Endodermal cell (in vitro differentiated cells): ENCODE measurements around the gene UNC13B. TPM values are rescaled to one million over a fixed set of nuclear protein-coding genes. Genes with fewer than 3 reads are reported as not detected.

Experiments
- DNase-seq: peaks from one replicate; pipeline ENCODE4 v3.0.0-alpha.2; 2017
- H3K27ac ChIP-seq: 2 replicates; pipeline ENCODE4 v1.5.1; 2013; ENCODE audit warnings: mild to moderate bottlenecking, low read depth, low read length, moderate library complexity
- H3K27me3 ChIP-seq: 2 replicates; pipeline ENCODE4 v1.6.1; 2013; ENCODE audit warnings: mild to moderate bottlenecking, low read length, moderate library complexity; ENCODE audit not compliant: insufficient read depth, control insufficient read depth, poor library complexity, severe bottlenecking
- H3K36me3 ChIP-seq: 2 replicates; pipeline ENCODE4 v1.7.0; 2013; ENCODE audit warnings: mild to moderate bottlenecking, low read length, moderate library complexity; ENCODE audit not compliant: control insufficient read depth, insufficient read depth
- H3K4me1 ChIP-seq: one replicate; pipeline ENCODE4 v1.7.0; 2013; ENCODE audit warnings: low read length; ENCODE audit not compliant: control insufficient read depth, insufficient read depth
- H3K4me3 ChIP-seq: 2 replicates; pipeline ENCODE4 v1.5.1; 2013; ENCODE audit warnings: mild to moderate bottlenecking, low read length, moderate library complexity
- H3K9ac ChIP-seq: 2 replicates; pipeline ENCODE4 v1.6.1; 2013; ENCODE audit warnings: mild to moderate bottlenecking, low read length, moderate library complexity; ENCODE audit not compliant: poor library complexity, severe bottlenecking; ENCODE audit errors: extremely low read depth
- H3K9me3 ChIP-seq: 2 replicates; pipeline ENCODE4 v1.6.1; 2013; ENCODE audit warnings: mild to moderate bottlenecking, low read length, moderate library complexity; ENCODE audit not compliant: control insufficient read depth
- H3K27ac Mint-ChIP-seq: 2 replicates; pipeline ENCODE4 v1.8.0; 2020; ENCODE audit warnings: mixed read lengths
- H3K27me3 Mint-ChIP-seq: 2 replicates; pipeline ENCODE4 v1.8.0; 2021; ENCODE audit warnings: mild to moderate bottlenecking, mixed read lengths; ENCODE audit not compliant: insufficient read depth
- H3K36me3 Mint-ChIP-seq: 2 replicates; pipeline ENCODE4 v1.8.0; 2020; ENCODE audit warnings: low read depth, mixed read lengths
- H3K4me1 Mint-ChIP-seq: 2 replicates; pipeline ENCODE4 v1.8.0; 2020; ENCODE audit warnings: mixed read lengths
- H3K4me3 Mint-ChIP-seq: 2 replicates; pipeline ENCODE4 v1.8.0; 2020; ENCODE audit warnings: mild to moderate bottlenecking, moderate library complexity, mixed read lengths
- H3K9me3 Mint-ChIP-seq: 2 replicates; pipeline ENCODE4 v1.8.0; 2020; ENCODE audit warnings: mild to moderate bottlenecking, mixed read lengths
- CTCF ChIP-seq: fragments of 200-600 bp; sonication (generic); conservative IDR thresholded peaks from 2 replicates; pipeline ENCODE4 v1.5.0; 2021; ENCODE audit warnings: antibody characterized with exemption, mild to moderate bottlenecking
- WGBS, 2 experiments: methylation state at CpG; one replicate each; pipeline versions ENCODE4 v1.1.5 to v1.1.7; 2013; ENCODE audit warnings: missing lambda C conversion rate in 2 of 2, mixed read lengths in 1 of 2; ENCODE audit not compliant: insufficient coverage in 1 of 2, insufficient read length in 1 of 2; 5-methylcytosine and 5-hydroxymethylcytosine counted together
- total RNA-seq, 2 donors: library from RNA; stranded (reverse); fragmentation: NEBNext Ultra II Directional in 1 of 2; extraction: Animal tissue kit (Norgen Biotek cat#: 25700) in 1 of 2; gene quantifications; 2 replicates in 1 of 2; 3 replicates in 1 of 2; pipeline ENCODE4 v1.2.1, GENCODE V29; 2021

The UNC13B gene
- total RNA-seq, 2 donors from 2014 or later = 53.9 to 57.2 TPM

GRCh38 chr9:35366627-35367026 is 204.8 kb downstream of the UNC13B start:
- peaks cover 19% of the 10 kb centered on the region for H3K36me3 Mint-ChIP-seq
- H3K4me3 Mint-ChIP-seq = no peak overlapping the region
- peaks cover 10% of the 10 kb centered on the region for H3K4me1 ChIP-seq
- H3K27ac ChIP-seq = no peak overlapping the region
- H3K36me3 ChIP-seq = peaks cover 11% of the 10 kb centered on the region
- no peak overlapping the region for H3K27ac Mint-ChIP-seq
- H3K4me1 Mint-ChIP-seq = peaks cover 26% of the 10 kb centered on the region
- no peak for DNase-seq
- H3K27me3 Mint-ChIP-seq = no peaks in the 10 kb centered on the region
- no peaks in the 10 kb centered on the region for H3K27me3 ChIP-seq
- WGBS, 2 experiments = 89% methylated on average over 1 to 2 of the region's 2 CpGs
- H3K9ac ChIP-seq = no peak overlapping the region
- H3K9me3 Mint-ChIP-seq = no peaks in the 10 kb centered on the region
- H3K4me3 ChIP-seq = no peak overlapping the region
- no peak for TF ChIP-seq CTCF
- no peaks in the 10 kb centered on the region for H3K9me3 ChIP-seq

- Histone ChIP-seq H3K4me3 (peak overlapping the region; percentile 15), H3K4me1 (peaks cover 10% of the 10 kb centered on the region), H3K27ac (no peak overlapping the region), H3K9ac (no peak overlapping the region), H3K27me3 (no peaks in the 10 kb centered on the region), H3K9me3 (no peaks in the 10 kb centered on the region), H3K36me3 (peaks cover 11% of the 10 kb centered on the region)
- no peak for TF ChIP-seq CTCF
- Mint-ChIP-seq H3K36me3 (peaks cover 19% of the 10 kb centered on the region), H3K4me1 (peaks cover 26% of the 10 kb centered on the region), H3K27ac (no peak overlapping the region), H3K4me3 (no peak overlapping the region), H3K27me3 (no peaks in the 10 kb centered on the region), H3K9me3 (no peaks in the 10 kb centered on the region)
- no peak for DNase-seq
- 80 to 95% methylated on average over 1 of the region's 2 CpGs for WGBS, 2 experiments
These were observed 205.6 kb downstream of the UNC13B start for GRCh38 chr9:35367451-35367850.

- H3K36me3 Mint-ChIP-seq = peaks cover 19% of the 10 kb centered on the region
- no peaks in the 10 kb centered on the region for H3K27me3 Mint-ChIP-seq
- H3K4me1 ChIP-seq = peaks cover 2% of the 10 kb centered on the region
- no peak overlapping the region for H3K4me3 Mint-ChIP-seq
- peaks cover 11% of the 10 kb centered on the region for H3K36me3 ChIP-seq
- no peak for DNase-seq
- WGBS, 2 experiments = 89 to 100% methylated on average over 5 of the region's 5 CpGs
- H3K4me1 Mint-ChIP-seq = peaks cover 19% of the 10 kb centered on the region
- no peaks in the 10 kb centered on the region for H3K27me3 ChIP-seq
- no peak overlapping the region for H3K27ac Mint-ChIP-seq
- TF ChIP-seq CTCF = no peak
- no peak overlapping the region for H3K27ac ChIP-seq
- H3K9ac ChIP-seq = no peak overlapping the region
- H3K9me3 ChIP-seq = no peaks in the 10 kb centered on the region
- no peak overlapping the region for H3K4me3 ChIP-seq
- no peaks in the 10 kb centered on the region for H3K9me3 Mint-ChIP-seq
These were observed 208.4 kb downstream of the UNC13B start for GRCh38 chr9:35370241-35370640.
